Mammary epithelial cell (primary cell): ENCODE measurements around the gene ZBTB47.

Source experiments
- EZH2 ChIP-seq: IDR thresholded peaks from 2 replicates; pipeline ENCODE4 v1.6.1; 2012; ENCODE audit warnings: low read length, inconsistent platforms, borderline replicate concordance
- TF ChIP-seq, protein P1 (sequence below), 2 donors: IDR thresholded peaks in 1 of 2; conservative IDR thresholded peaks in 1 of 2; 2 replicates each; pipeline ENCODE4 v1.5.1; 2011 to 2012; ENCODE audit warnings: inconsistent platforms in 2 of 2, low read length in 2 of 2, mild to moderate bottlenecking in 2 of 2, control low read depth in 1 of 2, low read depth in 1 of 2; ENCODE audit not compliant: insufficient read depth in 1 of 2; ENCODE audit errors: extremely low read depth in 1 of 2

DNA sequence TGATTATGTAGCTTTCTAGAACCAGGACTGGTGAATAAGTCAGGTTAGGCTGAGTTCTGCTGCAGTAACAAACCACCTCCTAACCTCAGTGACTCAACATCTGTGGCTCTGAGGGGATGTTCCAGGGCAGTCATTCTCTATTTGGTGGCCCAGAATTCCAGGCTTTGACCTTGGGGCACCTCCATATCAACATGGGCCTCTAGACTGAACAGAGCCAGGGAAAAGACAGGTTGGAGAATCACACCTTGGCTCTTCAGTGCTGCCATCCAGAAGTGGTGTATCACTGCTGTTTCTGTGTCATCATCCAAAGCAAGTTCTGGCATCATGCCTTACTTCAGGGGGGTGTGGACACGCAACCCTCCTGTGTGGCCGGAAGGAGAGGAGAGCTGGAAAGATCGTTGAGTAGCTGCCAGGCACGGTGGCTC lies 15.3 kb downstream of the ZBTB47 start:
- TF ChIP-seq, protein P1, sequence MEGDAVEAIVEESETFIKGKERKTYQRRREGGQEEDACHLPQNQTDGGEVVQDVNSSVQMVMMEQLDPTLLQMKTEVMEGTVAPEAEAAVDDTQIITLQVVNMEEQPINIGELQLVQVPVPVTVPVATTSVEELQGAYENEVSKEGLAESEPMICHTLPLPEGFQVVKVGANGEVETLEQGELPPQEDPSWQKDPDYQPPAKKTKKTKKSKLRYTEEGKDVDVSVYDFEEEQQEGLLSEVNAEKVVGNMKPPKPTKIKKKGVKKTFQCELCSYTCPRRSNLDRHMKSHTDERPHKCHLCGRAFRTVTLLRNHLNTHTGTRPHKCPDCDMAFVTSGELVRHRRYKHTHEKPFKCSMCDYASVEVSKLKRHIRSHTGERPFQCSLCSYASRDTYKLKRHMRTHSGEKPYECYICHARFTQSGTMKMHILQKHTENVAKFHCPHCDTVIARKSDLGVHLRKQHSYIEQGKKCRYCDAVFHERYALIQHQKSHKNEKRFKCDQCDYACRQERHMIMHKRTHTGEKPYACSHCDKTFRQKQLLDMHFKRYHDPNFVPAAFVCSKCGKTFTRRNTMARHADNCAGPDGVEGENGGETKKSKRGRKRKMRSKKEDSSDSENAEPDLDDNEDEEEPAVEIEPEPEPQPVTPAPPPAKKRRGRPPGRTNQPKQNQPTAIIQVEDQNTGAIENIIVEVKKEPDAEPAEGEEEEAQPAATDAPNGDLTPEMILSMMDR (conservative IDR thresholded peaks at IDR 0.05 in 1 of 2, IDR thresholded peaks at IDR 0.05 in 1 of 2; ENCODE audit: extremely low read depth in 1 of 2, insufficient read depth in 1 of 2, low read depth in 1 of 2, low read length in 2 of 2) = no peak
- no peak for TF ChIP-seq EZH2
